Stimulated activated effector memory CD8-positive, alpha-beta T cell treated with anti-CD3 and anti-CD28 coated beads, Interleukin-12 subunit alpha, Interleukin-12 subunit beta, amount 100 ng/mL, for 72 hours (primary cell): ENCODE results near the gene RGS11.
"Not testable (repeated sequence)": the region's sequence is repeated elsewhere in the genome, so short reads cannot be mapped to it uniquely, and the experiment has no call there.

ENCODE experiments used
- ATAC-seq: fragments of 150-1000 bp; cut with Tn5 transposase; 2 replicates; pipeline ENCODE4 v1.10.0; 2021
- DNase-seq, 2 donors: peaks; one replicate each; pipeline ENCODE4 v3.0.0; 2021 to 2022; ENCODE audit warnings: low spot score in 2 of 2
- H3K27ac Mint-ChIP-seq: one replicate; pipeline ENCODE4 v1.8.0; 2022; ENCODE audit warnings: mild to moderate bottlenecking, mixed read lengths
- H3K36me3 Mint-ChIP-seq: one replicate; pipeline ENCODE4 v1.8.0; 2022; ENCODE audit warnings: mild to moderate bottlenecking, mixed read lengths
- H3K4me1 Mint-ChIP-seq: one replicate; pipeline ENCODE4 v1.8.0; 2022; ENCODE audit warnings: mixed read lengths
- H3K4me3 Mint-ChIP-seq: one replicate; pipeline ENCODE4 v1.8.0; 2022; ENCODE audit warnings: mild to moderate bottlenecking, mixed read lengths
- H3K9me3 Mint-ChIP-seq: one replicate; pipeline ENCODE4 v1.8.0; 2022; ENCODE audit warnings: mixed read lengths

RGS11 gene

GRCh38 chr16:275041-275641, 603 bp downstream of the RGS11 start:
- peak overlapping the region; percentile 24 for H3K4me3 Mint-ChIP-seq
- DNase-seq (no peak), ATAC-seq (peak; percentile 31)
- H3K27ac Mint-ChIP-seq, result no peak overlapping the region
- no peaks in the 10 kb centered on the region for H3K9me3 Mint-ChIP-seq
- H3K36me3 Mint-ChIP-seq, result no peaks in the 10 kb centered on the region
- H3K4me1 Mint-ChIP-seq, result peaks cover 10% of the 10 kb centered on the region

- H3K36me3 Mint-ChIP-seq, result no peaks in the 10 kb centered on the region
- H3K9me3 Mint-ChIP-seq, result no peaks in the 10 kb centered on the region
- peaks cover 3% of the 10 kb centered on the region for H3K4me1 Mint-ChIP-seq
- H3K4me3 Mint-ChIP-seq, result no peak overlapping the region
- no peak for DNase-seq
- no peak for ATAC-seq
- H3K27ac Mint-ChIP-seq, result no peak overlapping the region
Measured at GRCh38 chr16:273547-274421, 2.0 kb downstream of the RGS11 start.

- Mint-ChIP-seq H3K9me3 (no peaks in the 10 kb centered on the region), H3K36me3 (no peaks in the 10 kb centered on the region), H3K4me3 (no peak overlapping the region), H3K4me1 (peaks cover 5% of the 10 kb centered on the region), H3K27ac (no peak overlapping the region)
- no peak for ATAC-seq
- no peak for DNase-seq
Measured at GRCh38 chr16:272633-273546, 2.9 kb downstream of the RGS11 start.

- Mint-ChIP-seq H3K9me3 (no peaks in the 10 kb centered on the region), H3K36me3 (no peaks in the 10 kb centered on the region), H3K4me3 (no peak overlapping the region), H3K4me1 (peaks cover 11% of the 10 kb centered on the region), H3K27ac (no peak overlapping the region)
- DNase-seq (no peak), ATAC-seq (no peak)
Measured at GRCh38 chr16:270381-271255, 5.1 kb downstream of the RGS11 start.

- DNase-seq, result no peak
- Mint-ChIP-seq H3K36me3 (no peaks in the 10 kb centered on the region), H3K9me3 (no peaks in the 10 kb centered on the region), H3K4me3 (no peak overlapping the region), H3K4me1 (peaks cover 12% of the 10 kb centered on the region), H3K27ac (no peak overlapping the region)
- ATAC-seq, result no peak
Measured at GRCh38 chr16:269061-269796, 6.5 kb downstream of the RGS11 start.

GRCh38 chr16:268141-269053, 7.3 kb downstream of the RGS11 start:
- DNase-seq (no peak), ATAC-seq (no peak)
- H3K9me3 Mint-ChIP-seq, result no peaks in the 10 kb centered on the region
- no peaks in the 10 kb centered on the region for H3K36me3 Mint-ChIP-seq
- H3K27ac Mint-ChIP-seq, result no peak overlapping the region
- peaks cover 12% of the 10 kb centered on the region for H3K4me1 Mint-ChIP-seq
- no peak overlapping the region for H3K4me3 Mint-ChIP-seq

- not testable (repeated sequence) for H3K4me3 Mint-ChIP-seq, H3K9me3 Mint-ChIP-seq, H3K36me3 Mint-ChIP-seq, ATAC-seq, DNase-seq, H3K27ac Mint-ChIP-seq
- H3K4me1 Mint-ChIP-seq, result peaks cover 12% of the 10 kb centered on the region
Measured at GRCh38 chr16:267562-267961, 8.2 kb downstream of the RGS11 start.

GRCh38 chr16:266258-267164, 9.2 kb downstream of the RGS11 start:
- peaks cover 19% of the 10 kb centered on the region for H3K4me1 Mint-ChIP-seq

GRCh38 chr16:265711-266110, 10.0 kb downstream of the RGS11 start:
- Mint-ChIP-seq H3K4me3 (no peak overlapping the region), H3K9me3 (no peaks in the 10 kb centered on the region), H3K36me3 (peaks cover 15% of the 10 kb centered on the region), H3K27ac (no peak overlapping the region), H3K4me1 (peaks cover 20% of the 10 kb centered on the region)
- DNase-seq (no peak), ATAC-seq (no peak)

More at GRCh38 chr16:266258-267164, 9.2 kb downstream of the RGS11 start:
- ATAC-seq (no peak), DNase-seq (no peak)
- no peaks in the 10 kb centered on the region for H3K9me3 Mint-ChIP-seq
- H3K27ac Mint-ChIP-seq, result no peak overlapping the region
- H3K4me3 Mint-ChIP-seq, result no peak overlapping the region
- peaks cover 12% of the 10 kb centered on the region for H3K36me3 Mint-ChIP-seq

- ATAC-seq, result no peak
- no peak overlapping the region for H3K27ac Mint-ChIP-seq
- H3K4me3 Mint-ChIP-seq, result no peak overlapping the region
- peaks cover 20% of the 10 kb centered on the region for H3K4me1 Mint-ChIP-seq
- peaks cover 20% of the 10 kb centered on the region for H3K36me3 Mint-ChIP-seq
- H3K9me3 Mint-ChIP-seq, result no peaks in the 10 kb centered on the region
- no peak for DNase-seq
Measured at GRCh38 chr16:265002-265529, 10.7 kb downstream of the RGS11 start.

- DNase-seq (no peak), ATAC-seq (no peak)
- H3K9me3 Mint-ChIP-seq, result no peaks in the 10 kb centered on the region
- peaks cover 21% of the 10 kb centered on the region for H3K4me1 Mint-ChIP-seq
- H3K27ac Mint-ChIP-seq, result no peak overlapping the region
- peaks cover 20% of the 10 kb centered on the region for H3K36me3 Mint-ChIP-seq
- H3K4me3 Mint-ChIP-seq, result no peak overlapping the region
Measured at GRCh38 chr16:264440-264951, 11.2 kb downstream of the RGS11 start.

- no peak overlapping the region for H3K27ac Mint-ChIP-seq
- no peak for ATAC-seq
- H3K36me3 Mint-ChIP-seq, result peaks cover 20% of the 10 kb centered on the region
- H3K4me1 Mint-ChIP-seq, result peaks cover 26% of the 10 kb centered on the region
- H3K9me3 Mint-ChIP-seq, result no peaks in the 10 kb centered on the region
- no peak overlapping the region for H3K4me3 Mint-ChIP-seq
- no peak for DNase-seq
Measured at GRCh38 chr16:263944-264343, 11.8 kb downstream of the RGS11 start.
